Esophagus squamous epithelium (tissue), 4 donors: ENCODE measurements around the gene RGN.

Source experiments
- CTCF ChIP-seq, 6 experiments: fragments of 450-650 bp in 4 of 6; fragments of 200-600 bp in 2 of 6; sonication (generic) in 2 of 6; IDR thresholded peaks; one replicate each; pipeline ENCODE4 v1.5.1; 2016 to 2019; ENCODE audit warnings: antibody characterized with exemption in 6 of 6, mild to moderate bottlenecking in 4 of 6, moderate library complexity in 4 of 6
- POLR2A ChIP-seq, 4 donors: fragments of 450-650 bp; IDR thresholded peaks; one replicate each; pipeline ENCODE4 v1.6.1; 2017; ENCODE audit warnings: antibody characterized with exemption in 4 of 4, mild to moderate bottlenecking in 4 of 4, moderate library complexity in 3 of 4

GRCh38 chrX:47068720-47069119, 9.5 kb upstream of the RGN start:
- TF ChIP-seq CTCF (IDR thresholded peaks at IDR 0.05) = no peak
- TF ChIP-seq POLR2A (IDR thresholded peaks at IDR 0.05) = no peak
